Neural cell (in vitro differentiated cells): Measurements from ENCODE around the gene TMCO4. TPM values are rescaled to one million over a fixed set of nuclear protein-coding genes. Genes with fewer than 3 reads are reported as not detected.

ENCODE experiments used
- H2AFZ ChIP-seq: fragments of 200-600, 300-800 bp; sonication (generic), shearing (Covaris generic); 2 replicates; pipeline ENCODE4 v1.6.0; 2014; ENCODE audit warnings: low read depth, mild to moderate bottlenecking, antibody characterized with exemption, low read length, moderate library complexity
- H3F3A ChIP-seq: fragments of 200-600 bp; shearing (Covaris generic); 2 replicates; pipeline ENCODE4 v1.6.1; 2016; ENCODE audit warnings: mild to moderate bottlenecking, moderate library complexity, mixed read lengths, antibody characterized with exemption, low read length; ENCODE audit not compliant: insufficient read depth, poor library complexity, severe bottlenecking
- H3K27ac ChIP-seq: fragments of 200-600, 300-800 bp; sonication (generic), shearing (Covaris generic); 2 replicates; pipeline ENCODE4 v1.5.1; 2014; ENCODE audit warnings: mild to moderate bottlenecking, low read length, moderate library complexity
- H3K27me3 ChIP-seq: fragments of 300-800, 200-600 bp; sonication (generic), shearing (Covaris generic); 2 replicates; pipeline ENCODE4 v1.6.0; 2014; ENCODE audit warnings: mild to moderate bottlenecking, low read depth, low read length, moderate library complexity; ENCODE audit not compliant: insufficient read depth
- H3K36me3 ChIP-seq: fragments of 300-800, 200-600 bp; sonication (generic), shearing (Covaris generic); 2 replicates; pipeline ENCODE4 v1.5.1; 2014; ENCODE audit warnings: mild to moderate bottlenecking, antibody characterized with exemption, low read length, moderate library complexity; ENCODE audit not compliant: insufficient read depth
- H3K4me2 ChIP-seq: fragments of 300-800, 200-600 bp; sonication (generic), shearing (Covaris generic); 2 replicates; pipeline ENCODE4 v1.6.0; 2014; ENCODE audit warnings: mild to moderate bottlenecking, low read length
- H3K4me3 ChIP-seq: fragments of 300-800, 200-600 bp; sonication (generic), shearing (Covaris generic); 2 replicates; pipeline ENCODE4 v1.5.1; 2014; ENCODE audit warnings: mild to moderate bottlenecking, low read length, moderate library complexity
- H3K79me2 ChIP-seq: fragments of 200-600 bp; shearing (Covaris generic); replicated peaks from 2 replicates; pipeline ENCODE4 v1.6.0; 2014; ENCODE audit warnings: mild to moderate bottlenecking, low read length, moderate library complexity; ENCODE audit not compliant: insufficient read depth
- H3K9ac ChIP-seq: fragments of 300-800, 200-600 bp; sonication (generic), shearing (Covaris generic); 2 replicates; pipeline ENCODE4 v1.6.1; 2016; ENCODE audit warnings: mild to moderate bottlenecking, low read length, mixed read lengths
- H3K9me2 ChIP-seq: fragments of 200-600 bp; shearing (Covaris generic); 2 replicates; pipeline ENCODE4 v1.6.1; 2016; ENCODE audit warnings: mild to moderate bottlenecking, low read length, mixed read lengths; ENCODE audit not compliant: insufficient read depth
- H3K9me3 ChIP-seq: fragments of 200-600, 300-800 bp; sonication (generic), shearing (Covaris generic); 2 replicates; pipeline ENCODE4 v1.6.1; 2016; ENCODE audit warnings: mild to moderate bottlenecking, mixed run types, low read length, moderate library complexity, mixed read lengths
- H4K20me1 ChIP-seq: fragments of 200-600 bp; shearing (Covaris generic); 2 replicates; pipeline ENCODE4 v1.6.1; 2016; ENCODE audit warnings: mild to moderate bottlenecking, mixed run types; ENCODE audit not compliant: insufficient read depth
- CTCF ChIP-seq: fragments of 450-650 bp; IDR thresholded peaks from 2 replicates; pipeline ENCODE4 v1.5.1; 2014; ENCODE audit warnings: antibody characterized with exemption, mild to moderate bottlenecking, moderate library complexity; ENCODE audit not compliant: poor library complexity, severe bottlenecking
- EP300 ChIP-seq: fragments of 450-650 bp; conservative IDR thresholded peaks from 2 replicates; pipeline ENCODE4 v1.6.1; 2014; ENCODE audit warnings: antibody characterized with exemption, mild to moderate bottlenecking, moderate library complexity; ENCODE audit not compliant: poor library complexity, severe bottlenecking
- EZH2 ChIP-seq: fragments of 200-600, 300-800 bp; shearing (Covaris generic), sonication (generic); IDR thresholded peaks from 2 replicates; pipeline ENCODE4 v1.6.1; 2014; ENCODE audit warnings: antibody characterized with exemption, low read length, borderline replicate concordance, mild to moderate bottlenecking; ENCODE audit not compliant: insufficient read depth, poor library complexity, severe bottlenecking
- MXI1 ChIP-seq: fragments of 450-650 bp; conservative IDR thresholded peaks from 2 replicates; pipeline ENCODE4 v1.6.1; 2014; ENCODE audit warnings: antibody characterized with exemption, mild to moderate bottlenecking; ENCODE audit not compliant: poor library complexity, severe bottlenecking
- POLR2AphosphoS5 ChIP-seq: IDR thresholded peaks from 2 replicates; pipeline ENCODE4 v1.6.1; 2012
- RAD21 ChIP-seq: fragments of 450-650 bp; conservative IDR thresholded peaks from 2 replicates; pipeline ENCODE4 v1.6.1; 2014; ENCODE audit warnings: antibody characterized with exemption, mild to moderate bottlenecking, moderate library complexity
- REST ChIP-seq: IDR thresholded peaks from 2 replicates; pipeline ENCODE4 v1.6.1; 2012; ENCODE audit warnings: borderline replicate concordance
- SMC3 ChIP-seq: fragments of 450-650 bp; conservative IDR thresholded peaks from 2 replicates; pipeline ENCODE4 v1.6.1; 2014; ENCODE audit warnings: antibody characterized with exemption, mild to moderate bottlenecking, moderate library complexity; ENCODE audit not compliant: poor library complexity
- TAF1 ChIP-seq: IDR thresholded peaks from 2 replicates; pipeline ENCODE4 v1.6.1; 2012; ENCODE audit warnings: low read depth
- polyA plus RNA-seq: library from polyadenylated mRNA; depleted of rRNA; stranded (reverse); fragments of >200 nt; gene quantifications from 2 replicates; pipeline ENCODE4 v1.2.3, GENCODE V29; 2014

TMCO4 gene
- polyA plus RNA-seq, 1 donor from 2014 or later, result not detected

GRCh38 chr1:19824541-19824940 is 24.8 kb upstream of the TMCO4 start:
- H3K36me3 ChIP-seq, result no peaks in the 10 kb centered on the region
- TF ChIP-seq EZH2 (no peak), MXI1 (no peak), SMC3 (no peak), EP300 (no peak), RAD21 (no peak), CTCF (no peak), TAF1 (no peak), REST (no peak), POLR2AphosphoS5 (no peak)
- H3K9me3 ChIP-seq, result no peaks in the 10 kb centered on the region
- no peaks in the 10 kb centered on the region for H4K20me1 ChIP-seq
- no peak overlapping the region for H3K9ac ChIP-seq
- H3K27me3 ChIP-seq, result no peaks in the 10 kb centered on the region
- no peak overlapping the region for H3K4me3 ChIP-seq
- H3K4me2 ChIP-seq, result no peak overlapping the region
- no peak overlapping the region for H3K27ac ChIP-seq
- H3K9me2 ChIP-seq, result no peaks in the 10 kb centered on the region
- H3K79me2 ChIP-seq, result no peaks in the 10 kb centered on the region
- H3F3A ChIP-seq, result no peaks in the 10 kb centered on the region
- no peak overlapping the region for H2AFZ ChIP-seq

- H3K27me3 ChIP-seq, result no peaks in the 10 kb centered on the region
- no peaks in the 10 kb centered on the region for H3F3A ChIP-seq
- no peaks in the 10 kb centered on the region for H3K9me3 ChIP-seq
- no peak overlapping the region for H2AFZ ChIP-seq
- no peak overlapping the region for H3K27ac ChIP-seq
- no peak overlapping the region for H3K9ac ChIP-seq
- no peak overlapping the region for H3K4me3 ChIP-seq
- no peak overlapping the region for H3K4me2 ChIP-seq
- no peaks in the 10 kb centered on the region for H4K20me1 ChIP-seq
- no peaks in the 10 kb centered on the region for H3K9me2 ChIP-seq
- H3K79me2 ChIP-seq, result no peaks in the 10 kb centered on the region
- TF ChIP-seq REST (no peak), MXI1 (no peak), TAF1 (no peak), POLR2AphosphoS5 (no peak), EP300 (no peak)
- H3K36me3 ChIP-seq, result no peaks in the 10 kb centered on the region
These were observed 24.3 kb upstream of the TMCO4 start for GRCh38 chr1:19824036-19824435.
